ENCODE data around the gene PRKAR2A.
"Not testable (repeated sequence)": the region's sequence is repeated elsewhere in the genome, so short reads cannot be mapped to it uniquely, and the experiment has no call there.

The PRKAR2A gene

GRCh38 chr3:48770192-48770502, 77.5 kb downstream of the PRKAR2A start:
- DNase-seq, result no peak

GRCh38 chr3:48765376-48765775, 82.3 kb downstream of the PRKAR2A start:
- DNase-seq, result no peak

- no peak for DNase-seq
Observed at GRCh38 chr3:48762816-48763215, 84.9 kb downstream of the PRKAR2A start.

GRCh38 chr3:48759991-48760540, 87.6 kb downstream of the PRKAR2A start:
- not testable (repeated sequence) for DNase-seq

- DNase-seq, result not testable (repeated sequence)
Observed at GRCh38 chr3:48759531-48759930, 88.1 kb downstream of the PRKAR2A start.

- no peak for DNase-seq
Observed at GRCh38 chr3:48759071-48759470, 88.6 kb downstream of the PRKAR2A start.

- no peak for DNase-seq
Observed at GRCh38 chr3:48756640-48757039, 91.0 kb downstream of the PRKAR2A start.

- DNase-seq, result no peak
Observed at GRCh38 chr3:48750856-48751255, 96.8 kb downstream of the PRKAR2A start.

GRCh38 chr3:48748754-48749153, 98.9 kb downstream of the PRKAR2A start:
- DNase-seq, result no peak

- DNase-seq, result no peak
Observed at GRCh38 chr3:48747706-48748105, 100.0 kb downstream of the PRKAR2A start.

GRCh38 chr3:48747015-48747615, 100.6 kb downstream of the PRKAR2A start:
- DNase-seq, result no peak

GRCh38 chr3:48743773-48744172, 103.9 kb downstream of the PRKAR2A start:
- DNase-seq, result no peak

GRCh38 chr3:48741226-48741625, 106.4 kb downstream of the PRKAR2A start:
- DNase-seq, result not testable (repeated sequence)

GRCh38 chr3:48739955-48740823, 107.5 kb downstream of the PRKAR2A start:
- DNase-seq, result no peak

- DNase-seq, result no peak
Observed at GRCh38 chr3:48739617-48739954, 108.1 kb downstream of the PRKAR2A start.

GRCh38 chr3:48738926-48739616, 108.6 kb downstream of the PRKAR2A start:
- no peak for DNase-seq

- no peak for DNase-seq
Observed at GRCh38 chr3:48738144-48738536, 109.5 kb downstream of the PRKAR2A start.

- DNase-seq, result not testable (repeated sequence)
Observed at GRCh38 chr3:48735075-48735767, 112.5 kb downstream of the PRKAR2A start.

GRCh38 chr3:48734541-48734940, 113.1 kb downstream of the PRKAR2A start:
- not testable (repeated sequence) for DNase-seq

- not testable (repeated sequence) for DNase-seq
Observed at GRCh38 chr3:48733752-48734518, 113.7 kb downstream of the PRKAR2A start.

GRCh38 chr3:48727511-48727910, 120.2 kb downstream of the PRKAR2A start:
- no peak for DNase-seq

GRCh38 chr3:48725185-48725855, 122.4 kb downstream of the PRKAR2A start:
- DNase-seq, result not testable (repeated sequence)

All from NCI-H1436 (cell line).